ENCODE measurements around the gene FRAS1. TPM values are rescaled to one million over a fixed set of nuclear protein-coding genes. Genes with fewer than 3 reads are reported as not detected.

Gene FRAS1
- total and polyA plus RNA-seq, 11 donors, result 0.57 to 13.4 (median 3.2) TPM

DNA sequence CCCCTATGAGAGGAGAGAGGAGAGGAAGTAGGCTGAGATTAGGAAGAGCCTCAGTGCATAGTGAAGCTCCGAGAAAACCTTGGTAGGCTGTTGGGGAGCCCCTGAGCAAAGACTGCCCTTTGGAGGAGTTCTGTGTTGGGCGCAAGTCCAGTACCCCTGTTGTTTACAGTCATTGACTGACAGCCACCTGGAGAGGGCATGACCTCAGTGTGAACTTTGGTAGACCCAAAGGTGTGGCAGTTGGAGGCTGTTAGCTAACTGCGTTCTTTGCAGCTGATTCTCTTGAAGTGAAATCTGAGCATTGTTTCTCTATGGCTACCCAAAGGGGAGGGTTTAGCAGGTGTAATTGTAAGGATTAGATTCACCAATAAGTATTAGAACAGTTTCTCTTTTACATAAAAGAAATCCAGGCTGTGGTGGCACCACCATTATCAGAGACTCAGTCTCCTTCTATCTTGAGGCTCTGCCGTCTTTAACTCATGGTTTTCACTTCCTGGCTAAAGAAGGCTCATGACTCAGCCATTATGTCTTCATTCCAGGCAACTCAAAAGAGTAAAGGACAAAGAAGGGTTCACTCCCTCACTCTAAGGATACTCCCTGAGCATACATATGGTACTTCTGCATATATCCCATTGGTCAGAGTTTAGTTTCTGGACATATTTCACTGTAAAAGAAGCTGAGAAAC is 527.9 kb downstream of the FRAS1 start:
- no peaks in the 10 kb centered on the region for H3K9me3 ChIP-seq
- peaks cover 0 to 11% (median 0%) of the 10 kb centered on the region in 12 donors for H3K4me1 ChIP-seq
- no peaks in the 10 kb centered on the region for H3K27me3 ChIP-seq
- WGBS, 4 donors, result 89 to 96% (median 93%) methylated on average over 4 of the region's 4 CpGs
- DNase-seq, result no peak
- no peak overlapping the region for H3K27ac ChIP-seq
- H3K36me3 ChIP-seq, result peaks cover 0 to 63% (median 12%) of the 10 kb centered on the region in 9 donors
- H3K4me3 ChIP-seq, result no peak overlapping the region
- TF ChIP-seq, protein P1, sequence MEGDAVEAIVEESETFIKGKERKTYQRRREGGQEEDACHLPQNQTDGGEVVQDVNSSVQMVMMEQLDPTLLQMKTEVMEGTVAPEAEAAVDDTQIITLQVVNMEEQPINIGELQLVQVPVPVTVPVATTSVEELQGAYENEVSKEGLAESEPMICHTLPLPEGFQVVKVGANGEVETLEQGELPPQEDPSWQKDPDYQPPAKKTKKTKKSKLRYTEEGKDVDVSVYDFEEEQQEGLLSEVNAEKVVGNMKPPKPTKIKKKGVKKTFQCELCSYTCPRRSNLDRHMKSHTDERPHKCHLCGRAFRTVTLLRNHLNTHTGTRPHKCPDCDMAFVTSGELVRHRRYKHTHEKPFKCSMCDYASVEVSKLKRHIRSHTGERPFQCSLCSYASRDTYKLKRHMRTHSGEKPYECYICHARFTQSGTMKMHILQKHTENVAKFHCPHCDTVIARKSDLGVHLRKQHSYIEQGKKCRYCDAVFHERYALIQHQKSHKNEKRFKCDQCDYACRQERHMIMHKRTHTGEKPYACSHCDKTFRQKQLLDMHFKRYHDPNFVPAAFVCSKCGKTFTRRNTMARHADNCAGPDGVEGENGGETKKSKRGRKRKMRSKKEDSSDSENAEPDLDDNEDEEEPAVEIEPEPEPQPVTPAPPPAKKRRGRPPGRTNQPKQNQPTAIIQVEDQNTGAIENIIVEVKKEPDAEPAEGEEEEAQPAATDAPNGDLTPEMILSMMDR (IDR thresholded peaks at IDR 0.05), result no peak
- no peak for TF ChIP-seq POLR2A (IDR thresholded peaks at IDR 0.05)
- no peak for ATAC-seq
- intact Hi-C loops (cut with DNase I), result loop anchor here in 1 of 10 donors (5.0 kb wide), 1 partner anchor 33 kb away; the partner anchor contains the start of gene ANXA3

DNA sequence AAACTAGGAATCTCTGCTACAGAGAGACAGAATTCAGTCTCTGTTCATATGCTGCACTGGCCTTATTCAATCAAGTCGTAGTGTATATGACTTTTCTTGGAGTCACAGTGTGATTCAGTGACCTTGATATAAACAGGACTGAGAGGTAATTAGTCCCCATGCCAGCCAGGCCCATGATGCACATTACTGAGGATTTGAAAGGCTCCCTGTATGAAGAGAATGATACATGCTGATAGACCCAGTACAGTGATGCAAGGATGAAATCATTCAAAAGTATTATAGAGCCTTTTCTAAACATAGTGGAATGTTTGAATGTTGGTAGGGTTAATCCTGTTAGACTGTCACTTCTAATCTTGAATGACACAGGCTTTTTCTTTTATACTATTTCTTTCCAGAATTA is 528.5 kb downstream of the FRAS1 start:
- Histone ChIP-seq H3K4me3 (no peak overlapping the region), H3K36me3 (peaks cover 0 to 56% (median 12%) of the 10 kb centered on the region in 9 donors), H3K27me3 (no peaks in the 10 kb centered on the region), H3K9me3 (no peaks in the 10 kb centered on the region), H3K4me1 (peaks cover 0 to 11% (median under 1%) of the 10 kb centered on the region in 12 donors), H3K27ac (no peak overlapping the region)
- intact Hi-C loops (cut with DNase I), result loop anchor here in 1 of 10 donors (5.0 kb wide), 1 partner anchor 33 kb away; the partner anchor contains the start of gene ANXA3
- TF ChIP-seq, protein P1 (IDR thresholded peaks at IDR 0.05), result no peak
- no peak for TF ChIP-seq POLR2A (IDR thresholded peaks at IDR 0.05)
- no peak for DNase-seq
- WGBS, 4 donors, result 0 to 67% (median 43%) methylated on average over 1 of the region's 1 CpG
- no peak for ATAC-seq

DNA sequence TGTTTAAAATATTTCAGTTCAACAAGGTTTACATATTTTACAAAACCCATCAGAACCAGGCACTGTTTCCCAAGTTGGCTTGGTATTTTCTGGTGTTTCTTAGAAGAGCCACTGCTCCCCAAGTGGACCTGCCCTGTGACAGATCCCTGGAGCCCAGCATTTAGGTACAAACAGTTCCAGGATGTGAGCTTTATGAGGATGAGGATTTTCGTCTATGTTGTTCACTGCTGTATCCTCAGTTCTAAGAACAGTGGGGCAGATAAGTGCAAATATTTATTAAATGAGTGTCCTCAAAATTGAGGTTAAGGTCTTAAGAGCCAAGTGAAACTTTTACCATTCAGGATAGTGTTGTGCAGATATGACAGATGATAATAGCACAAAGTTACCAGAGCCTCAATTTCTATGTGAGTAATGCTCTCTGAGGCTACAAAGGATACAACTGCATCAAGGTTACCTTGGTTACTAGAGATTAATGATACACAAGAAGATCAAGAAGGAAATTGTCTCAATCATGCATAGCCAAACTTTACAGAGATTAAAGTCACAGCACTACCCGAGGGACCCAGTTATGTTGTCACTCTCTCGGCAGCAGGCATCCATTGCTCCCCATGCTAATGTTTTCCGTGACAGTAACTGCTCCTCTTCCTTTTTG is 531.9 kb downstream of the FRAS1 start:
- TF ChIP-seq, protein P1 (IDR thresholded peaks at IDR 0.05), result no peak
- TF ChIP-seq POLR2A (IDR thresholded peaks at IDR 0.05), result no peak
- intact Hi-C loops (cut with DNase I), result loop anchor here in 1 of 10 donors (5.0 kb wide), 1 partner anchor 37 kb away; the partner anchor contains the start of gene ANXA3

DNA sequence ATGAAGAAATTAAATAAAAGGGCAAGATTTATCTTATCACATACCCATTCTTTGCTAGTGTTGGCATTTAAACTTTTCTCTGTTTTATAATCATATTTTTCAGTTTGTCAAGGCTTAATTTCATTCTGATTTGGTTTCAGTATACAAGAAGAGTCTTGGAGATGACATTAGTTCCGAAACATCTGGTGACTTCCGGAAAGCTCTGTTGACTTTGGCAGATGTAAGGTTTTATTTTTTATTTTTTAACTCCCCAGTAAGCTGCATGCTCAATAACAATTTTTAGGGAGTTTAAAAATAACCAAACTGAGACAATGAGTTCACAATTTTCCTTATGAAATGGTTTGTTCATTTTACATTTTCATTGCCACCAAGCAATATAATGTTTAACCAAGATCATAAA is 534.3 kb downstream of the FRAS1 start:
- ATAC-seq, result peak in 2 of 4 donors; percentile 70 to 79

More for the DNA sequence above, 531.9 kb downstream of the FRAS1 start:
- H3K36me3 ChIP-seq, result peaks cover 0 to 36% (median 11%) of the 10 kb centered on the region in 9 donors
- H3K9me3 ChIP-seq, result no peaks in the 10 kb centered on the region
- no peak overlapping the region for H3K4me3 ChIP-seq
- WGBS, 4 donors, result 50 to 56% (median 55%) methylated on average over 4 of the region's 4 CpGs
- peaks cover 0 to 32% (median 15%) of the 10 kb centered on the region in 12 donors for H3K4me1 ChIP-seq
- peak in 3 of 4 donors; percentile 21 to 60 (median 58) for ATAC-seq
- no peak for DNase-seq
- no peaks in the 10 kb centered on the region for H3K27me3 ChIP-seq
- peak overlapping the region in 3 of 12 donors; percentile 16 to 34 (median 18) for H3K27ac ChIP-seq

More for the DNA sequence above, 534.3 kb downstream of the FRAS1 start:
- DNase-seq, result no peak
- WGBS, 4 donors, result 39 to 55% (median 46%) methylated on average over 2 of the region's 2 CpGs
- peaks cover 0 to 28% (median 8%) of the 10 kb centered on the region in 9 donors for H3K36me3 ChIP-seq
- peaks cover 0 to 32% (median 15%) of the 10 kb centered on the region in 12 donors for H3K4me1 ChIP-seq
- no peak for TF ChIP-seq POLR2A (IDR thresholded peaks at IDR 0.05)
- TF ChIP-seq, protein P1 (IDR thresholded peaks at IDR 0.05), result no peak
- no peak overlapping the region for H3K4me3 ChIP-seq
- intact Hi-C loops (cut with DNase I), result no loop called here
- no peaks in the 10 kb centered on the region for H3K27me3 ChIP-seq
- no peaks in the 10 kb centered on the region for H3K9me3 ChIP-seq
- H3K27ac ChIP-seq, result peak overlapping the region in 11 of 12 donors; percentile 31 to 72 (median 49)

Data from heart left ventricle (tissue), 16 donors.